GM23338 (cell line): ENCODE measurements around the gene SYT2. TPM values are rescaled to one million over a fixed set of nuclear protein-coding genes. Genes with fewer than 3 reads are reported as not detected.

Experiments
- ATAC-seq: fragments of 200-7000 bp; cut with Tn5 transposase; 3 replicates; pipeline ENCODE4 v1.9.1; 2020
- DNase-seq: peaks from one replicate; pipeline ENCODE4 v3.0.0-alpha.2; 2015; ENCODE audit warnings: low spot score
- H2AFZ ChIP-seq: fragments of 200-600 bp; sonication (generic); 2 replicates; pipeline ENCODE4 v1.8.0; 2016; ENCODE audit warnings: antibody characterized with exemption, mild to moderate bottlenecking, moderate library complexity
- H3F3A ChIP-seq: fragments of 200-600 bp; sonication (generic); replicated peaks from 2 replicates; pipeline ENCODE4 v1.8.0; 2017; ENCODE audit warnings: antibody characterized with exemption, mixed run types, low read depth
- H3K27ac ChIP-seq: fragments of 200-600 bp; sonication (generic); 2 replicates; pipeline ENCODE4 v1.6.1; 2016; ENCODE audit warnings: low read depth
- H3K27me3 ChIP-seq: fragments of 200-600 bp; sonication (generic); 2 replicates; pipeline ENCODE4 v1.8.0; 2016; ENCODE audit warnings: mild to moderate bottlenecking, mixed run types, moderate library complexity; ENCODE audit not compliant: insufficient read depth
- H3K36me3 ChIP-seq: fragments of 200-600 bp; sonication (generic); 2 replicates; pipeline ENCODE4 v1.8.0; 2016; ENCODE audit warnings: mild to moderate bottlenecking; ENCODE audit not compliant: insufficient read depth
- H3K4me1 ChIP-seq: fragments of 200-600 bp; sonication (generic); 2 replicates; pipeline ENCODE4 v1.8.0; 2016; ENCODE audit warnings: mild to moderate bottlenecking, moderate library complexity; ENCODE audit not compliant: insufficient read depth
- H3K4me2 ChIP-seq: fragments of 200-600 bp; sonication (generic); 2 replicates; pipeline ENCODE4 v1.7.1; 2017; ENCODE audit warnings: mixed run types
- H3K4me3 ChIP-seq: fragments of 200-600 bp; sonication (generic); 2 replicates; pipeline ENCODE4 v1.6.1; 2016; ENCODE audit warnings: mixed run types
- H3K79me2 ChIP-seq: fragments of 200-600 bp; sonication (generic); replicated peaks from 2 replicates; pipeline ENCODE4 v1.8.0; 2017; ENCODE audit warnings: mild to moderate bottlenecking; ENCODE audit not compliant: insufficient read depth
- H3K9me2 ChIP-seq: fragments of 200-600 bp; sonication (generic); 2 replicates; pipeline ENCODE4 v1.8.0; 2017; ENCODE audit not compliant: insufficient read depth
- H4K20me1 ChIP-seq: fragments of 200-600 bp; sonication (generic); replicated peaks from 2 replicates; pipeline ENCODE4 v1.8.0; 2017; ENCODE audit warnings: mild to moderate bottlenecking; ENCODE audit not compliant: insufficient read depth
- H3K27ac Mint-ChIP-seq: 2 replicates; pipeline ENCODE4 v1.8.0; 2020; ENCODE audit warnings: inconsistent platforms, mild to moderate bottlenecking, moderate library complexity, mixed read lengths
- H3K27me3 Mint-ChIP-seq: 3 replicates; pipeline ENCODE4 v1.8.0; 2022; ENCODE audit warnings: low read depth, mild to moderate bottlenecking, moderate library complexity, mixed read lengths, inconsistent platforms; ENCODE audit not compliant: insufficient read depth, poor library complexity
- H3K36me3 Mint-ChIP-seq: 3 replicates; pipeline ENCODE4 v1.8.0; 2021; ENCODE audit warnings: low read depth, mild to moderate bottlenecking, inconsistent platforms, moderate library complexity, mixed read lengths
- H3K4me1 Mint-ChIP-seq: 3 replicates; pipeline ENCODE4 v1.8.0; 2020; ENCODE audit warnings: mild to moderate bottlenecking, inconsistent platforms, mixed read lengths
- H3K4me3 Mint-ChIP-seq: 3 replicates; pipeline ENCODE4 v1.8.0; 2021; ENCODE audit warnings: moderate library complexity, mild to moderate bottlenecking, inconsistent platforms, mixed read lengths
- H3K9me3 Mint-ChIP-seq: 3 replicates; pipeline ENCODE4 v1.8.0; 2020; ENCODE audit warnings: moderate library complexity, mild to moderate bottlenecking, inconsistent platforms, mixed read lengths
- CREB1 ChIP-seq: fragments of 250-450 bp; sonication (Bioruptor Pico); IDR thresholded peaks from 2 replicates; pipeline ENCODE4 v1.5.0; 2020; ENCODE audit warnings: low read depth, mild to moderate bottlenecking, moderate library complexity
- POLR2AphosphoS5 ChIP-seq: IDR thresholded peaks from 2 replicates; pipeline ENCODE4 v1.6.1; 2016; ENCODE audit warnings: antibody characterized with exemption, low read depth
- STAT1 ChIP-seq: IDR thresholded peaks from one replicate; pipeline ENCODE4 v1.6.1; 2016; ENCODE audit warnings: antibody characterized with exemption; ENCODE audit not compliant: unreplicated experiment
- ZNF114 ChIP-seq: fragments of 250-450 bp; sonication (Bioruptor Pico); IDR thresholded peaks from 2 replicates; pipeline ENCODE4 v1.5.0; 2020; ENCODE audit warnings: mild to moderate bottlenecking, moderate library complexity
- polyA plus RNA-seq: library from polyadenylated mRNA; unstranded; fragments of >200 nt; fragmentation: Nextera tagmentation; extraction: Ambion mirVana; gene quantifications from 2 replicates; pipeline ENCODE4 v1.2.1, GENCODE V29; 2016
- total RNA-seq: library from RNA; depleted of rRNA; stranded (reverse); fragments of >200 nt; shearing (Covaris generic); gene quantifications from 2 replicates; pipeline ENCODE4 v1.2.3, GENCODE V29; 2014
- TF ChIP-seq, protein P1 (sequence below): IDR thresholded peaks from 2 replicates; pipeline ENCODE4 v1.6.1; 2016; ENCODE audit warnings: antibody characterized with exemption
- TF ChIP-seq, protein P2 (sequence below): fragments of 250-450 bp; sonication (Bioruptor Pico); IDR thresholded peaks from 2 replicates; pipeline ENCODE4 v1.5.0; 2020; ENCODE audit warnings: mild to moderate bottlenecking, moderate library complexity

Gene SYT2
- total and polyA plus RNA-seq, 2 experiments from 2014 or later = 2.4 to 12.5 TPM

DNA sequence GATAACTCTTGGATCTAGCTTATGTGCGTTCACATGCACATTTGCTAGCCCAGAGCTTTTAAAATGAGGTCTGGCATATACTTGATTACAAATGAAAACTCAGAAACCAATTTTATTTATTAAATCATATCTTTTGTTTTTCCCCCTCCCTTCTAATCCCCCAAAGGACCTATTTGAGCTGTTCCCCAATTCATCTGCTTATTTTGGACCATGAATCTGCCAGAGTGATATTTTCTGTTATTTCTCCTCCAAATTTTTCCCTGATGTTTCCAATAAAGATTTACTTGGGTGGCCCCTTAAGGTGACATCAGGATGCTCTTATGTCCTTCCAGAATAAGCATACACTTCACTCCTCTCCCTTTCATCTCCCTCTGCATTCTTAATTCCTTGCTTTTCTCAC is 123.4 kb downstream of the SYT2 start:
- no peaks in the 10 kb centered on the region for H3K9me3 Mint-ChIP-seq
- H3K36me3 Mint-ChIP-seq = no peaks in the 10 kb centered on the region
- ATAC-seq = no peak
- Histone ChIP-seq H3K4me2 (no peak overlapping the region), H3K4me1 (no peaks in the 10 kb centered on the region), H3K36me3 (no peaks in the 10 kb centered on the region), H3K79me2 (no peaks in the 10 kb centered on the region), H3F3A (no peaks in the 10 kb centered on the region), H3K27me3 (no peaks in the 10 kb centered on the region), H3K4me3 (no peak overlapping the region), H3K9me2 (0 out of 2 replicates have a peak, but pooled peaks cover 4% of the 10 kb centered on the region), H4K20me1 (no peaks in the 10 kb centered on the region), H2AFZ (no peak overlapping the region), H3K27ac (no peak overlapping the region)
- no peak overlapping the region for H3K4me3 Mint-ChIP-seq
- H3K4me1 Mint-ChIP-seq = no peaks in the 10 kb centered on the region
- no peak overlapping the region for H3K27ac Mint-ChIP-seq
- no peak for DNase-seq
- H3K27me3 Mint-ChIP-seq = peaks cover 2% of the 10 kb centered on the region
- TF ChIP-seq ZNF114 (CRISPR knock-in tag) = no peak
- TF ChIP-seq, protein P1, sequence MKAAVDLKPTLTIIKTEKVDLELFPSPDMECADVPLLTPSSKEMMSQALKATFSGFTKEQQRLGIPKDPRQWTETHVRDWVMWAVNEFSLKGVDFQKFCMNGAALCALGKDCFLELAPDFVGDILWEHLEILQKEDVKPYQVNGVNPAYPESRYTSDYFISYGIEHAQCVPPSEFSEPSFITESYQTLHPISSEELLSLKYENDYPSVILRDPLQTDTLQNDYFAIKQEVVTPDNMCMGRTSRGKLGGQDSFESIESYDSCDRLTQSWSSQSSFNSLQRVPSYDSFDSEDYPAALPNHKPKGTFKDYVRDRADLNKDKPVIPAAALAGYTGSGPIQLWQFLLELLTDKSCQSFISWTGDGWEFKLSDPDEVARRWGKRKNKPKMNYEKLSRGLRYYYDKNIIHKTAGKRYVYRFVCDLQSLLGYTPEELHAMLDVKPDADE = no peak
- TF ChIP-seq STAT1 = no peak
- no peak for TF ChIP-seq CREB1 (CRISPR knock-in tag)
- TF ChIP-seq, protein P2, sequence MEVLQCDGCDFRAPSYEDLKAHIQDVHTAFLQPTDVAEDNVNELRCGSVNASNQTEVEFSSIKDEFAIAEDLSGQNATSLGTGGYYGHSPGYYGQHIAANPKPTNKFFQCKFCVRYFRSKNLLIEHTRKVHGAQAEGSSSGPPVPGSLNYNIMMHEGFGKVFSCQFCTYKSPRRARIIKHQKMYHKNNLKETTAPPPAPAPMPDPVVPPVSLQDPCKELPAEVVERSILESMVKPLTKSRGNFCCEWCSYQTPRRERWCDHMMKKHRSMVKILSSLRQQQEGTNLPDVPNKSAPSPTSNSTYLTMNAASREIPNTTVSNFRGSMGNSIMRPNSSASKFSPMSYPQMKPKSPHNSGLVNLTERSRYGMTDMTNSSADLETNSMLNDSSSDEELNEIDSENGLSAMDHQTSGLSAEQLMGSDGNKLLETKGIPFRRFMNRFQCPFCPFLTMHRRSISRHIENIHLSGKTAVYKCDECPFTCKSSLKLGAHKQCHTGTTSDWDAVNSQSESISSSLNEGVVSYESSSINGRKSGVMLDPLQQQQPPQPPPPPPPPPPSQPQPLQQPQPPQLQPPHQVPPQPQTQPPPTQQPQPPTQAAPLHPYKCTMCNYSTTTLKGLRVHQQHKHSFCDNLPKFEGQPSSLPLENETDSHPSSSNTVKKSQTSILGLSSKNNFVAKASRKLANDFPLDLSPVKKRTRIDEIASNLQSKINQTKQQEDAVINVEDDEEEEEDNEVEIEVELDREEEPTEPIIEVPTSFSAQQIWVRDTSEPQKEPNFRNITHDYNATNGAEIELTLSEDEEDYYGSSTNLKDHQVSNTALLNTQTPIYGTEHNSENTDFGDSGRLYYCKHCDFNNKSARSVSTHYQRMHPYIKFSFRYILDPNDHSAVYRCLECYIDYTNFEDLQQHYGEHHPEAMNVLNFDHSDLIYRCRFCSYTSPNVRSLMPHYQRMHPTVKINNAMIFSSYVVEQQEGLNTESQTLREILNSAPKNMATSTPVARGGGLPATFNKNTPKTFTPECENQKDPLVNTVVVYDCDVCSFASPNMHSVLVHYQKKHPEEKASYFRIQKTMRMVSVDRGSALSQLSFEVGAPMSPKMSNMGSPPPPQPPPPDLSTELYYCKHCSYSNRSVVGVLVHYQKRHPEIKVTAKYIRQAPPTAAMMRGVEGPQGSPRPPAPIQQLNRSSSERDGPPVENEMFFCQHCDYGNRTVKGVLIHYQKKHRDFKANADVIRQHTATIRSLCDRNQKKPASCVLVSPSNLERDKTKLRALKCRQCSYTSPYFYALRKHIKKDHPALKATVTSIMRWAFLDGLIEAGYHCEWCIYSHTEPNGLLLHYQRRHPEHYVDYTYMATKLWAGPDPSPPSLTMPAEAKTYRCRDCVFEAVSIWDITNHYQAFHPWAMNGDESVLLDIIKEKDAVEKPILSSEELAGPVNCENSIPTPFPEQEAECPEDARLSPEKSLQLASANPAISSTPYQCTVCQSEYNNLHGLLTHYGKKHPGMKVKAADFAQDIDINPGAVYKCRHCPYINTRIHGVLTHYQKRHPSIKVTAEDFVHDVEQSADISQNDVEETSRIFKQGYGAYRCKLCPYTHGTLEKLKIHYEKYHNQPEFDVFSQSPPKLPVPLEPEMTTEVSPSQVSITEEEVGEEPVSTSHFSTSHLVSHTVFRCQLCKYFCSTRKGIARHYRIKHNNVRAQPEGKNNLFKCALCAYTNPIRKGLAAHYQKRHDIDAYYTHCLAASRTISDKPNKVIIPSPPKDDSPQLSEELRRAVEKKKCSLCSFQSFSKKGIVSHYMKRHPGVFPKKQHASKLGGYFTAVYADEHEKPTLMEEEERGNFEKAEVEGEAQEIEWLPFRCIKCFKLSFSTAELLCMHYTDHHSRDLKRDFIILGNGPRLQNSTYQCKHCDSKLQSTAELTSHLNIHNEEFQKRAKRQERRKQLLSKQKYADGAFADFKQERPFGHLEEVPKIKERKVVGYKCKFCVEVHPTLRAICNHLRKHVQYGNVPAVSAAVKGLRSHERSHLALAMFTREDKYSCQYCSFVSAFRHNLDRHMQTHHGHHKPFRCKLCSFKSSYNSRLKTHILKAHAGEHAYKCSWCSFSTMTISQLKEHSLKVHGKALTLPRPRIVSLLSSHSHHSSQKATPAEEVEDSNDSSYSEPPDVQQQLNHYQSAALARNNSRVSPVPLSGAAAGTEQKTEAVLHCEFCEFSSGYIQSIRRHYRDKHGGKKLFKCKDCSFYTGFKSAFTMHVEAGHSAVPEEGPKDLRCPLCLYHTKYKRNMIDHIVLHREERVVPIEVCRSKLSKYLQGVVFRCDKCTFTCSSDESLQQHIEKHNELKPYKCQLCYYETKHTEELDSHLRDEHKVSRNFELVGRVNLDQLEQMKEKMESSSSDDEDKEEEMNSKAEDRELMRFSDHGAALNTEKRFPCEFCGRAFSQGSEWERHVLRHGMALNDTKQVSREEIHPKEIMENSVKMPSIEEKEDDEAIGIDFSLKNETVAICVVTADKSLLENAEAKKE = no peak
- no peak for TF ChIP-seq POLR2AphosphoS5
